Upper lobe of right lung (tissue), 1 donor: ENCODE results near the gene SELENOH. TPM values are rescaled to one million over a fixed set of nuclear protein-coding genes. Genes with fewer than 3 reads are reported as not detected.

Experiments used
- ATAC-seq: fragments of 200-7000 bp; cut with Tn5 transposase; one replicate; pipeline ENCODE4 v1.9.1; 2020; ENCODE audit warnings: mild to moderate bottlenecking, moderate library complexity
- DNase-seq: peaks from one replicate; pipeline ENCODE4 v3.0.0-alpha.2; 2020
- H3K27ac ChIP-seq: fragments of 200-600 bp; one replicate; pipeline ENCODE4 v1.8.0; 2022
- H3K27me3 ChIP-seq: fragments of 200-600 bp; one replicate; pipeline ENCODE4 v1.8.0; 2022; ENCODE audit warnings: mild to moderate bottlenecking
- H3K36me3 ChIP-seq: fragments of 200-600 bp; one replicate; pipeline ENCODE4 v1.8.0; 2022
- H3K4me1 ChIP-seq: fragments of 200-600 bp; one replicate; pipeline ENCODE4 v1.8.0; 2022
- H3K4me3 ChIP-seq: fragments of 200-600 bp; one replicate; pipeline ENCODE4 v1.8.0; 2022; ENCODE audit warnings: mild to moderate bottlenecking
- H3K9me3 ChIP-seq: fragments of 200-600 bp; one replicate; pipeline ENCODE4 v1.8.0; 2022
- intact Hi-C: fragments of 100-400 bp; cut with DNase I; formaldehyde crosslinking; loops from one replicate; pipeline ENCODE4 v1.11.0; 2022
- total RNA-seq: library from RNA; stranded (reverse); fragmentation: NEBNext Ultra II Directional; extraction: Animal tissue kit (Norgen Biotek cat#: 25700); gene quantifications from one replicate; pipeline ENCODE4 v1.2.1, GENCODE V29; 2021
- TF ChIP-seq, protein P1 (sequence below): fragments of 200-600 bp; IDR thresholded peaks from one replicate; pipeline ENCODE4 v1.8.0; 2022; ENCODE audit warnings: antibody characterized with exemption
- donor health status: DM: no; HTN: yes; CAD: no; lungs with severe emphysema.

Gene SELENOH
- total RNA-seq, 1 donor from 2014 or later: 103 TPM

GRCh38 chr11:57777969-57778317 is 36.7 kb downstream of the SELENOH start:
- ATAC-seq (no peak), DNase-seq (no peak)
- TF ChIP-seq, protein P1, sequence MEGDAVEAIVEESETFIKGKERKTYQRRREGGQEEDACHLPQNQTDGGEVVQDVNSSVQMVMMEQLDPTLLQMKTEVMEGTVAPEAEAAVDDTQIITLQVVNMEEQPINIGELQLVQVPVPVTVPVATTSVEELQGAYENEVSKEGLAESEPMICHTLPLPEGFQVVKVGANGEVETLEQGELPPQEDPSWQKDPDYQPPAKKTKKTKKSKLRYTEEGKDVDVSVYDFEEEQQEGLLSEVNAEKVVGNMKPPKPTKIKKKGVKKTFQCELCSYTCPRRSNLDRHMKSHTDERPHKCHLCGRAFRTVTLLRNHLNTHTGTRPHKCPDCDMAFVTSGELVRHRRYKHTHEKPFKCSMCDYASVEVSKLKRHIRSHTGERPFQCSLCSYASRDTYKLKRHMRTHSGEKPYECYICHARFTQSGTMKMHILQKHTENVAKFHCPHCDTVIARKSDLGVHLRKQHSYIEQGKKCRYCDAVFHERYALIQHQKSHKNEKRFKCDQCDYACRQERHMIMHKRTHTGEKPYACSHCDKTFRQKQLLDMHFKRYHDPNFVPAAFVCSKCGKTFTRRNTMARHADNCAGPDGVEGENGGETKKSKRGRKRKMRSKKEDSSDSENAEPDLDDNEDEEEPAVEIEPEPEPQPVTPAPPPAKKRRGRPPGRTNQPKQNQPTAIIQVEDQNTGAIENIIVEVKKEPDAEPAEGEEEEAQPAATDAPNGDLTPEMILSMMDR: no peak
- Histone ChIP-seq H3K36me3 (no peaks in the 10 kb centered on the region), H3K27me3 (no peaks in the 10 kb centered on the region), H3K9me3 (no peaks in the 10 kb centered on the region), H3K4me1 (peaks cover 95% of the 10 kb centered on the region), H3K27ac (peak overlapping the region; percentile 89), H3K4me3 (peak overlapping the region; percentile 11)
- intact Hi-C loops: no loop called here

- Histone ChIP-seq H3K9me3 (no peaks in the 10 kb centered on the region), H3K36me3 (no peaks in the 10 kb centered on the region), H3K27ac (peak overlapping the region; percentile 89), H3K4me3 (peak overlapping the region; percentile 14), H3K27me3 (no peaks in the 10 kb centered on the region), H3K4me1 (peaks cover 95% of the 10 kb centered on the region)
- DNase-seq (peak; percentile 92), ATAC-seq (peak; percentile 90)
- TF ChIP-seq, protein P1: no peak
- intact Hi-C loops: no loop called here
These were observed 37.2 kb downstream of the SELENOH start for GRCh38 chr11:57778318-57779037.

- intact Hi-C loops: no loop called here
- Histone ChIP-seq H3K27me3 (no peaks in the 10 kb centered on the region), H3K4me1 (peaks cover 95% of the 10 kb centered on the region), H3K9me3 (no peaks in the 10 kb centered on the region), H3K27ac (peak overlapping the region; percentile 89), H3K4me3 (peak overlapping the region; percentile 14), H3K36me3 (no peaks in the 10 kb centered on the region)
- DNase-seq (no peak), ATAC-seq (peak; percentile 17)
- TF ChIP-seq, protein P1: no peak
These were observed 38.0 kb downstream of the SELENOH start for GRCh38 chr11:57779276-57779675.

- intact Hi-C loops: no loop called here
- peak; percentile 89 for ATAC-seq
- TF ChIP-seq, protein P1: no peak
- peak overlapping the region; percentile 89 for H3K27ac ChIP-seq
- peak; percentile 78 for DNase-seq
- H3K4me3 ChIP-seq: no peak overlapping the region
- no peaks in the 10 kb centered on the region for H3K27me3 ChIP-seq
- no peaks in the 10 kb centered on the region for H3K9me3 ChIP-seq
- H3K4me1 ChIP-seq: peaks cover 91% of the 10 kb centered on the region
- H3K36me3 ChIP-seq: no peaks in the 10 kb centered on the region
These were observed 40.2 kb downstream of the SELENOH start for GRCh38 chr11:57781529-57781943.

GRCh38 chr11:57785072-57785471 is 43.8 kb downstream of the SELENOH start:
- ATAC-seq (no peak), DNase-seq (no peak)
- Histone ChIP-seq H3K36me3 (no peaks in the 10 kb centered on the region), H3K4me3 (no peak overlapping the region), H3K4me1 (peaks cover 89% of the 10 kb centered on the region), H3K9me3 (no peaks in the 10 kb centered on the region), H3K27me3 (no peaks in the 10 kb centered on the region), H3K27ac (no peak overlapping the region)
- intact Hi-C loops: no loop called here
- TF ChIP-seq, protein P1: no peak
